Cardiac fibroblast (primary cell): ENCODE data around the gene MTOR.

Source experiments
- DNase-seq, 2 donors: peaks; one replicate each; pipeline versions ENCODE4 v3.0.0 to v3.0.0-alpha.2; 2010; ENCODE audit warnings: low read depth in 2 of 2
- H3K4me3 ChIP-seq, 2 donors: replicated peaks in 1 of 2; 1 replicate in 1 of 2; 2 replicates in 1 of 2; pipeline ENCODE4 v1.5.1; 2011; ENCODE audit warnings: low read depth in 2 of 2, low read length in 2 of 2, mild to moderate bottlenecking in 2 of 2, moderate library complexity in 1 of 2
- TF ChIP-seq, protein P1 (sequence below): IDR thresholded peaks from one replicate; pipeline ENCODE4 v1.5.1; 2011; ENCODE audit warnings: low read depth, mild to moderate bottlenecking, low read length, inconsistent platforms

MTOR gene

DNA sequence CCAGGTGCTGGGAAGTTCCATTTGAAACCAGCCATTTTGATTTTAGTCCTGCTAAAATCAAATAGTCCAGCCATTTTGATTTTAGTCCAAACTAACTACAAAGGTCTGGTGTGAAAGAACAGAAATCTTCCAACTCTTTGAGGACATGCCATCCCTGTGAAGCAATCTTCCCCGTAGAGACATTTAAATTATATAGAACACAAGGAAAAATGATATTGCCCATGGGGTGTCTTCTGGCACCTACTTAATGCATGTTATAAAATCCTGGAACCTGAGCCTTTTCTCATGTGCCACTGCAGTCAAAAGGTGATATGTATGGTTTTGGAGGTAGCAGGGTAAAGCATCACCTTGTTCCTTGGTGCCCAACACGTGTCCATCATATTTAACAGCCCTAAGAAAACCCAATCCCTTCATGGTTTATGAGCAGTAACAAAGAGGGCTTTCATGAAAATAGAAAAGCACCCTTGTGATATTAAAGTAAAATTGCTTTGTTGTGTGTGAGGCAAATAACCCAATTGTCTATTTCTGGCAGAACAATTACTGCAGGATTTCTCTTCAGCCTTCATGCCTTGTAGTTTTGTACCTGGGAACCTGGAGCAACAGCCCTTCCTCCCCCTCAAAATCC is 46.9 kb downstream of the MTOR start:
- DNase-seq, result no peak
- H3K4me3 ChIP-seq, result no peak overlapping the region
- TF ChIP-seq, protein P1, sequence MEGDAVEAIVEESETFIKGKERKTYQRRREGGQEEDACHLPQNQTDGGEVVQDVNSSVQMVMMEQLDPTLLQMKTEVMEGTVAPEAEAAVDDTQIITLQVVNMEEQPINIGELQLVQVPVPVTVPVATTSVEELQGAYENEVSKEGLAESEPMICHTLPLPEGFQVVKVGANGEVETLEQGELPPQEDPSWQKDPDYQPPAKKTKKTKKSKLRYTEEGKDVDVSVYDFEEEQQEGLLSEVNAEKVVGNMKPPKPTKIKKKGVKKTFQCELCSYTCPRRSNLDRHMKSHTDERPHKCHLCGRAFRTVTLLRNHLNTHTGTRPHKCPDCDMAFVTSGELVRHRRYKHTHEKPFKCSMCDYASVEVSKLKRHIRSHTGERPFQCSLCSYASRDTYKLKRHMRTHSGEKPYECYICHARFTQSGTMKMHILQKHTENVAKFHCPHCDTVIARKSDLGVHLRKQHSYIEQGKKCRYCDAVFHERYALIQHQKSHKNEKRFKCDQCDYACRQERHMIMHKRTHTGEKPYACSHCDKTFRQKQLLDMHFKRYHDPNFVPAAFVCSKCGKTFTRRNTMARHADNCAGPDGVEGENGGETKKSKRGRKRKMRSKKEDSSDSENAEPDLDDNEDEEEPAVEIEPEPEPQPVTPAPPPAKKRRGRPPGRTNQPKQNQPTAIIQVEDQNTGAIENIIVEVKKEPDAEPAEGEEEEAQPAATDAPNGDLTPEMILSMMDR, result no peak

DNA sequence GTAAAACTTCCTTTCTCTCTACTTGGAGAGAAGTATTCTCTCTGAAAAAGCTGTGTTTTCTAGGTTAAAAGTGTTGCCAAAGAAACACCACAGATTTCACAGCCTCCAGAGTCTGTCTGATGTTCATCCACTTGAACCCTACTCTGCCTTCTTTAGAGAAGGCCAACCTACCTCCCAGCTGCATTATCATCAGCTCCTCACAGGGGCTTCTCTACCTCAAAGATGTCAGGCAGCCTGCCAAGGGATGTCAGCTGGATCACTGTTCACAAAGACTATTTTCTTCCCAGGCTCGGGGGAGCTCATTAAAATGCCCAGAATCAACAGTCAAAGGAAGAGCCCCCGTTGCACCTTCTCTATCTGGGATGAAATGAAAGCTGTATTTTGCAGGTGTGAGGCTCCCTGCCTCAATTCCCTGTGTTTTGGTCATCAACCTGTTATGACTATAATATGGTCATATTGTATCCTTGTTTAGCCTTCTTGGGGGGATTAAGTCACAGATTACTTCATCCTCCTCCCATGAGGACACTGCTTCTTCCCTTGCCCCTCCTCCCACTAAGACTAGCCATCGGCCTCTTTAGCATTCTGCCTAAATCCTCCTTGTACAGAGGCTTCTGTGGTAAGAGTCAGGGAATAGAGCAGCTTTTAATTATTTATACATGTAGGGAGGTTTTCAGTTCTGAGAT is 47.5 kb downstream of the MTOR start:
- no peak overlapping the region for H3K4me3 ChIP-seq
- no peak for DNase-seq
- TF ChIP-seq, protein P1, result no peak

DNA sequence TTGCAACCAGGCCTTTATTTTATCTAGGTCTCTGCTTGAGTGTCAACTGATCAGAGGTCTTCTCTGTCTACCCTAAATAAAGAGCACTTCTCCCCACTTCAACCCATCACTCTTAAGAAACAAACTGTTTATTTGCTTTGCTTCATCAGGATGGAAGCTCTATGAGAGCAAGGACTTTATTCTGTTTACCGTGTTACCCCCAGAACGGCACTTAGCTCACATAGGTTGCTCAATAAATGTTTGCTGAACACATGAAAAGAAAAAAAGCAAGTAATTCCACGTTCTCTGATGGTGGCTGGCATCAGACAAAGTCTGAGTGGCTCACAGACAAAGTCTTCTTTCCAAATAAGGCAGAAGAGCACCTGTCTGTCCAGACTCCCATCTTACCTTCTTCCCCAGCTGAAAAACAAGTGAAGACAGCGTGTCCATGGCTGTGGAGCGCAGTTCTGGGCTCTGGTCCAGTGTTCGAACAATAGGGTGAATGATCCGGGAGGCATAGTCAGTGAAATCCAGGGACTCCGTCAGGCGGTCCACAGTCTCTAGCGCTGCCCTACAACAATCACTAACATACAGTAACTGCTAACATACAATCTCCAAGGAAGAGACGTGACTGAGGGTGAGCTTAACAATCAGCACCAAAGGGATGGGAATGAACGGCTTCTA is 50.3 kb downstream of the MTOR start:
- TF ChIP-seq, protein P1, result no peak
- no peak overlapping the region for H3K4me3 ChIP-seq
- no peak for DNase-seq

DNA sequence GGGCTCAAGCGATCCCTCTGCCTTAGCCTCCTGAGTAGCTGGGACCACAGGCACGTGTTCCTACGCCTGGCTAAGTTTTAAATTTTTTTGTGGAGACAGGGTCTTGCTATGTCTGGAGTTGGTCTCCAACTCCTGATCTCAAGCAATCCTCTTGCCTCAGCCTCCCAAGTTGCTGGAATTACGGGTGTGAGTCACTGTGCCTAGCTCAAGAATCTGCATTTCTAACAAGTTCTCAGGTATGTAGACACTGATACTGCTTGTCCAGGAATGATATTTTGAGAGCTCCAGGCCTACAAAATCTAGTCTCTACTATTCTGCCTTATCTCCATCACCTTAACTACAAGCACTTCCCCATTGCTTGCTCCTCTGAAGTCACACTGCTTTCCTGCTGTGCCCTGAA is 50.9 kb downstream of the MTOR start:
- TF ChIP-seq, protein P1, result no peak
- no peak for DNase-seq
- H3K4me3 ChIP-seq, result no peak overlapping the region

DNA sequence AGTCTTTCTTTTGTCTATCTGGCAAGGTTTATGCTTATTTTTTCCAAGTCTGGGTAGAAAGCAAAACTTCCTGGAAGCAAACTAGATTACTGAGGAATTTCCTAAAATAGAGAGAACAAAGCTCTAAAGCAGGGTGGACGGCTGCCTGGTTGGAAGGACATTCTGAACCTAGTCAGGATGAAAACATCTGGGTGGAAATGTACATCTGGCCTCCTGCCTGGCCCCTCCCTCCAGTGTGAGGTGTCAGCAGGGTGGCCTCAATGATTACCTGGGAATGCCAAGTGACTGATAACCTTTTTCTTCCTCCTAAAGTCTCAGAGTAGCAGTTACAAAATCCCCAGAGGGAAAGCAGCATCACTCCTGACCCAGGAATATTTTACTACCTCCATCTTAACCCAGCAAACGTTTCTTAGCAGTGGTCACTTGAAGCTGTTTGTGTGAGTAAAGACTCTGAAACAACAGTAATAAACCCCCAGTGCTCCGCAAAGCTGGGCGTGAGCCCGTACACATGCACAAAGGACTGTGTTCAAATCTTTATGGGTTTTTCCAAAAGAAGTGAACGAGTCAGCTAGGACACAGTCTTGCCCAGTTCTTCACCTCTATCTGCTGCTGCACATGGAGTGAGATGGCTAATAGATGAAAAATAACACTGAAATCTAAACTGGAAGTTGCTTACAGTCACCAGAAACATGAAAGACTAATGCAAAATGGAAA is 54.3 kb downstream of the MTOR start:
- peak; percentile 10 to 33 for DNase-seq
- H3K4me3 ChIP-seq, result no peak overlapping the region
- TF ChIP-seq, protein P1, result no peak

DNA sequence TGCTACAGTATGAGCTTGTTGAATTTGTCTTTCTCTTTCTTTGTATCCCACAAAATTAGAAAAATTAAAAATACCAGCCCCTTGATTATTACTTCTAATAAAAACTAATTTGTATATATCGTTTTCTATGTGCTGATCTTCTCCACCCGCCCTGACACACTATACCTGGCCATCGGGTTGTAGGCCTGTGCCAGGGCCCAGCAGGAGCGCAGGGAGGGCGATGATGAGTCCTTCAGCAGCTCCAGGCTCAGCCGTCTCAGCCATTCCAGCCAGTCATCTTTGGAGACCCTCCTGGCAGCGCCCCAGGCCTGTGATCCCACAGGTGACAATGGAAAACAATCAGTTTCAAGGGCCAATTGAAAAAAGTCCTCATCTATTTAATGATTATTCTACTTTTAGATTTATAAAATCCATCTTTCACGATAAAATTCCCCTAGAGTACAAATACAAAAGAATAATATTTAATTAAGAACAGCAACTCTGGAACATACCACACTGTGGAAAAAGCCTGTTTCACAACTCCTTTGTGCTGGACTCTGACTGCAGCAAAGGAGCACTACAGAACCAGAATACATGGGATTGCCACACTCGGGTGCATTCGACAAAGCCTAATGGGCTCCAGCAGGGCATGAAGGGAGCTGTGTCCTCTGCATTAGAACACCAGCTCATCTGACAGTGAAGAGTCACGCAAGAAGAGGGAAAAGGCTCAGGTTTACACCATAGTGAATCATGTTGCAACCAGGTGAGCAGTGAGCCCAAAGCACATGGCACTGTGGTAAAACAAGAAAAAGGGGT is 57.8 kb downstream of the MTOR start:
- no peak overlapping the region for H3K4me3 ChIP-seq
- TF ChIP-seq, protein P1, result no peak
- DNase-seq, result no peak
